ENCODE measurements around the gene SESN1. TPM values are rescaled to one million over a fixed set of nuclear protein-coding genes. Genes with fewer than 3 reads are reported as not detected.
A peak's percentile ranks its signal among the peaks of the same experiment; 100 is the strongest.
"Not testable (repeated sequence)": the region's sequence is repeated elsewhere in the genome, so short reads cannot be mapped to it uniquely, and the experiment has no call there.

SESN1 gene
- total RNA-seq = 9.4 and 13.2 TPM in 2 replicates
- long read RNA-seq, transcript SESN1-202 (10 exons, 2,676 nt) = major isoform, 62 of 78 reads
- long read RNA-seq, transcript SESN1-204 (10 exons, 3,509 nt) = minor isoform, 8 of 78 reads
- long read RNA-seq, partial matches to known transcripts = 4 of 78 reads
- long read RNA-seq, other reads (novel, unspliced or antisense) = 4 of 78 reads

- Mint-ChIP-seq H3K36me3 (ENCODE audit: unreplicated experiment) (peaks cover 6% of the 10 kb centered on the region), H3K4me1 (ENCODE audit: unreplicated experiment) (peaks cover 38% of the 10 kb centered on the region), H3K9me3 (ENCODE audit: unreplicated experiment) (no peaks in the 10 kb centered on the region), H3K4me3 (ENCODE audit: unreplicated experiment) (peak within 1 kb of the TSS; percentile 95), H3K27ac (ENCODE audit: unreplicated experiment) (peak within 1 kb of the TSS; percentile 100), H3K27me3 (ENCODE audit: unreplicated experiment) (no peaks in the 10 kb centered on the region)
- no peak for TF ChIP-seq CTCF (IDR thresholded peaks at IDR 0.05)
- peak; percentile 100 for DNase-seq (ENCODE audit: extremely low spot score, unreplicated experiment)
Observed at GRCh38 chr6:109094416-109095035, at the start of gene SESN1. Gene SESN1, minus strand, starts transcription at chr6:109094846. Its CDS starts 773 bp downstream, at chr6:109094073.

GRCh38 chr6:109143191-109143590, 48.5 kb upstream of the SESN1 start:
- no peak for DNase-seq (ENCODE audit: extremely low spot score, unreplicated experiment)

GRCh38 chr6:109142067-109142466, 47.4 kb upstream of the SESN1 start:
- not testable (repeated sequence) for H3K9me3 Mint-ChIP-seq (ENCODE audit: unreplicated experiment); H3K4me1 Mint-ChIP-seq (ENCODE audit: unreplicated experiment); DNase-seq (ENCODE audit: extremely low spot score, unreplicated experiment); H3K27ac Mint-ChIP-seq (ENCODE audit: unreplicated experiment); H3K27me3 Mint-ChIP-seq (ENCODE audit: unreplicated experiment); H3K4me3 Mint-ChIP-seq (ENCODE audit: unreplicated experiment)
- H3K36me3 Mint-ChIP-seq (ENCODE audit: unreplicated experiment) = peaks cover 12% of the 10 kb centered on the region

More at GRCh38 chr6:109143191-109143590, 48.5 kb upstream of the SESN1 start:
- Mint-ChIP-seq H3K4me3 (ENCODE audit: unreplicated experiment) (no peak overlapping the region), H3K27ac (ENCODE audit: unreplicated experiment) (no peak overlapping the region), H3K9me3 (ENCODE audit: unreplicated experiment) (no peaks in the 10 kb centered on the region), H3K27me3 (ENCODE audit: unreplicated experiment) (no peaks in the 10 kb centered on the region), H3K4me1 (ENCODE audit: unreplicated experiment) (no peaks in the 10 kb centered on the region), H3K36me3 (ENCODE audit: unreplicated experiment) (peaks cover 18% of the 10 kb centered on the region)
- no peak for TF ChIP-seq CTCF (IDR thresholded peaks at IDR 0.05)

GRCh38 chr6:109139109-109139508, 44.5 kb upstream of the SESN1 start:
- H3K36me3 Mint-ChIP-seq (ENCODE audit: unreplicated experiment) = peaks cover 12% of the 10 kb centered on the region
- H3K27ac Mint-ChIP-seq (ENCODE audit: unreplicated experiment) = no peak overlapping the region
- no peaks in the 10 kb centered on the region for H3K27me3 Mint-ChIP-seq (ENCODE audit: unreplicated experiment)
- H3K9me3 Mint-ChIP-seq (ENCODE audit: unreplicated experiment) = no peaks in the 10 kb centered on the region
- no peak overlapping the region for H3K4me3 Mint-ChIP-seq (ENCODE audit: unreplicated experiment)
- DNase-seq (ENCODE audit: extremely low spot score, unreplicated experiment) = no peak
- TF ChIP-seq CTCF (IDR thresholded peaks at IDR 0.05) = no peak
- no peaks in the 10 kb centered on the region for H3K4me1 Mint-ChIP-seq (ENCODE audit: unreplicated experiment)

GRCh38 chr6:109136530-109136929, 41.9 kb upstream of the SESN1 start:
- not testable (repeated sequence) for H3K27ac Mint-ChIP-seq (ENCODE audit: unreplicated experiment); H3K9me3 Mint-ChIP-seq (ENCODE audit: unreplicated experiment); H3K27me3 Mint-ChIP-seq (ENCODE audit: unreplicated experiment); H3K4me1 Mint-ChIP-seq (ENCODE audit: unreplicated experiment); H3K4me3 Mint-ChIP-seq (ENCODE audit: unreplicated experiment); DNase-seq (ENCODE audit: extremely low spot score, unreplicated experiment)
- H3K36me3 Mint-ChIP-seq (ENCODE audit: unreplicated experiment) = peaks cover 16% of the 10 kb centered on the region

- DNase-seq (ENCODE audit: extremely low spot score, unreplicated experiment); H3K27me3 Mint-ChIP-seq (ENCODE audit: unreplicated experiment); H3K27ac Mint-ChIP-seq (ENCODE audit: unreplicated experiment); H3K4me3 Mint-ChIP-seq (ENCODE audit: unreplicated experiment); H3K9me3 Mint-ChIP-seq (ENCODE audit: unreplicated experiment); H3K4me1 Mint-ChIP-seq (ENCODE audit: unreplicated experiment): not testable (repeated sequence)
- H3K36me3 Mint-ChIP-seq (ENCODE audit: unreplicated experiment) = peaks cover 16% of the 10 kb centered on the region
Observed at GRCh38 chr6:109136039-109136438, 41.4 kb upstream of the SESN1 start.

GRCh38 chr6:109135600-109135999, 41.0 kb upstream of the SESN1 start:
- H3K4me3 Mint-ChIP-seq (ENCODE audit: unreplicated experiment); DNase-seq (ENCODE audit: extremely low spot score, unreplicated experiment); H3K27ac Mint-ChIP-seq (ENCODE audit: unreplicated experiment); H3K4me1 Mint-ChIP-seq (ENCODE audit: unreplicated experiment); H3K27me3 Mint-ChIP-seq (ENCODE audit: unreplicated experiment); H3K9me3 Mint-ChIP-seq (ENCODE audit: unreplicated experiment): not testable (repeated sequence)
- peaks cover 14% of the 10 kb centered on the region for H3K36me3 Mint-ChIP-seq (ENCODE audit: unreplicated experiment)

Data from osteocyte (in vitro differentiated cells).